H1 (cell line): ENCODE measurements around the gene NSD2. TPM values are rescaled to one million over a fixed set of nuclear protein-coding genes. Genes with fewer than 3 reads are reported as not detected.

Source experiments
- SP2 ChIP-seq: IDR thresholded peaks from 2 replicates; pipeline ENCODE4 v1.6.1; 2012; ENCODE audit warnings: mild to moderate bottlenecking, low read length, inconsistent platforms
- TCF12 ChIP-seq: IDR thresholded peaks from 2 replicates; pipeline ENCODE4 v1.6.1; 2011; ENCODE audit warnings: low read depth, mild to moderate bottlenecking, low read length
- polyA plus RNA-seq, 7 experiments: library from polyadenylated mRNA; depleted of rRNA in 3 of 7; stranded (reverse) in 5 of 7; unstranded in 2 of 7; fragments of >200 nt in 5 of 7; fragments of 200-250 nt in 2 of 7; gene quantifications; 1 replicate in 5 of 7; 2 replicates in 1 of 7; 4 replicates in 1 of 7; pipeline versions ENCODE4 v1.2.1 to v1.2.3, GENCODE V29; 2011 to 2013; ENCODE audit warnings: missing spikeins in 2 of 7, mixed read lengths in 2 of 7
- total RNA-seq: library from RNA; stranded (reverse); fragmentation: NEBNext Ultra II Directional; extraction: Animal tissue kit (Norgen Biotek cat#: 25700); gene quantifications from 2 replicates; pipeline ENCODE4 v1.2.1, GENCODE V29; 2021
- TF ChIP-seq, protein P1 (sequence below): fragments of 300-600 bp; sonication (generic); IDR thresholded peaks from 2 replicates; pipeline ENCODE4 v1.7.1; 2012; ENCODE audit warnings: low read length, moderate library complexity, mild to moderate bottlenecking, inconsistent platforms; ENCODE audit not compliant: insufficient replicate concordance

The NSD2 gene
- total and polyA plus RNA-seq, 2 of the 8 experiments (the other 6 are each of a cell fraction or from before 2014, with no cell fraction given) = 26.7 to 129 TPM

- TF ChIP-seq, protein P1, sequence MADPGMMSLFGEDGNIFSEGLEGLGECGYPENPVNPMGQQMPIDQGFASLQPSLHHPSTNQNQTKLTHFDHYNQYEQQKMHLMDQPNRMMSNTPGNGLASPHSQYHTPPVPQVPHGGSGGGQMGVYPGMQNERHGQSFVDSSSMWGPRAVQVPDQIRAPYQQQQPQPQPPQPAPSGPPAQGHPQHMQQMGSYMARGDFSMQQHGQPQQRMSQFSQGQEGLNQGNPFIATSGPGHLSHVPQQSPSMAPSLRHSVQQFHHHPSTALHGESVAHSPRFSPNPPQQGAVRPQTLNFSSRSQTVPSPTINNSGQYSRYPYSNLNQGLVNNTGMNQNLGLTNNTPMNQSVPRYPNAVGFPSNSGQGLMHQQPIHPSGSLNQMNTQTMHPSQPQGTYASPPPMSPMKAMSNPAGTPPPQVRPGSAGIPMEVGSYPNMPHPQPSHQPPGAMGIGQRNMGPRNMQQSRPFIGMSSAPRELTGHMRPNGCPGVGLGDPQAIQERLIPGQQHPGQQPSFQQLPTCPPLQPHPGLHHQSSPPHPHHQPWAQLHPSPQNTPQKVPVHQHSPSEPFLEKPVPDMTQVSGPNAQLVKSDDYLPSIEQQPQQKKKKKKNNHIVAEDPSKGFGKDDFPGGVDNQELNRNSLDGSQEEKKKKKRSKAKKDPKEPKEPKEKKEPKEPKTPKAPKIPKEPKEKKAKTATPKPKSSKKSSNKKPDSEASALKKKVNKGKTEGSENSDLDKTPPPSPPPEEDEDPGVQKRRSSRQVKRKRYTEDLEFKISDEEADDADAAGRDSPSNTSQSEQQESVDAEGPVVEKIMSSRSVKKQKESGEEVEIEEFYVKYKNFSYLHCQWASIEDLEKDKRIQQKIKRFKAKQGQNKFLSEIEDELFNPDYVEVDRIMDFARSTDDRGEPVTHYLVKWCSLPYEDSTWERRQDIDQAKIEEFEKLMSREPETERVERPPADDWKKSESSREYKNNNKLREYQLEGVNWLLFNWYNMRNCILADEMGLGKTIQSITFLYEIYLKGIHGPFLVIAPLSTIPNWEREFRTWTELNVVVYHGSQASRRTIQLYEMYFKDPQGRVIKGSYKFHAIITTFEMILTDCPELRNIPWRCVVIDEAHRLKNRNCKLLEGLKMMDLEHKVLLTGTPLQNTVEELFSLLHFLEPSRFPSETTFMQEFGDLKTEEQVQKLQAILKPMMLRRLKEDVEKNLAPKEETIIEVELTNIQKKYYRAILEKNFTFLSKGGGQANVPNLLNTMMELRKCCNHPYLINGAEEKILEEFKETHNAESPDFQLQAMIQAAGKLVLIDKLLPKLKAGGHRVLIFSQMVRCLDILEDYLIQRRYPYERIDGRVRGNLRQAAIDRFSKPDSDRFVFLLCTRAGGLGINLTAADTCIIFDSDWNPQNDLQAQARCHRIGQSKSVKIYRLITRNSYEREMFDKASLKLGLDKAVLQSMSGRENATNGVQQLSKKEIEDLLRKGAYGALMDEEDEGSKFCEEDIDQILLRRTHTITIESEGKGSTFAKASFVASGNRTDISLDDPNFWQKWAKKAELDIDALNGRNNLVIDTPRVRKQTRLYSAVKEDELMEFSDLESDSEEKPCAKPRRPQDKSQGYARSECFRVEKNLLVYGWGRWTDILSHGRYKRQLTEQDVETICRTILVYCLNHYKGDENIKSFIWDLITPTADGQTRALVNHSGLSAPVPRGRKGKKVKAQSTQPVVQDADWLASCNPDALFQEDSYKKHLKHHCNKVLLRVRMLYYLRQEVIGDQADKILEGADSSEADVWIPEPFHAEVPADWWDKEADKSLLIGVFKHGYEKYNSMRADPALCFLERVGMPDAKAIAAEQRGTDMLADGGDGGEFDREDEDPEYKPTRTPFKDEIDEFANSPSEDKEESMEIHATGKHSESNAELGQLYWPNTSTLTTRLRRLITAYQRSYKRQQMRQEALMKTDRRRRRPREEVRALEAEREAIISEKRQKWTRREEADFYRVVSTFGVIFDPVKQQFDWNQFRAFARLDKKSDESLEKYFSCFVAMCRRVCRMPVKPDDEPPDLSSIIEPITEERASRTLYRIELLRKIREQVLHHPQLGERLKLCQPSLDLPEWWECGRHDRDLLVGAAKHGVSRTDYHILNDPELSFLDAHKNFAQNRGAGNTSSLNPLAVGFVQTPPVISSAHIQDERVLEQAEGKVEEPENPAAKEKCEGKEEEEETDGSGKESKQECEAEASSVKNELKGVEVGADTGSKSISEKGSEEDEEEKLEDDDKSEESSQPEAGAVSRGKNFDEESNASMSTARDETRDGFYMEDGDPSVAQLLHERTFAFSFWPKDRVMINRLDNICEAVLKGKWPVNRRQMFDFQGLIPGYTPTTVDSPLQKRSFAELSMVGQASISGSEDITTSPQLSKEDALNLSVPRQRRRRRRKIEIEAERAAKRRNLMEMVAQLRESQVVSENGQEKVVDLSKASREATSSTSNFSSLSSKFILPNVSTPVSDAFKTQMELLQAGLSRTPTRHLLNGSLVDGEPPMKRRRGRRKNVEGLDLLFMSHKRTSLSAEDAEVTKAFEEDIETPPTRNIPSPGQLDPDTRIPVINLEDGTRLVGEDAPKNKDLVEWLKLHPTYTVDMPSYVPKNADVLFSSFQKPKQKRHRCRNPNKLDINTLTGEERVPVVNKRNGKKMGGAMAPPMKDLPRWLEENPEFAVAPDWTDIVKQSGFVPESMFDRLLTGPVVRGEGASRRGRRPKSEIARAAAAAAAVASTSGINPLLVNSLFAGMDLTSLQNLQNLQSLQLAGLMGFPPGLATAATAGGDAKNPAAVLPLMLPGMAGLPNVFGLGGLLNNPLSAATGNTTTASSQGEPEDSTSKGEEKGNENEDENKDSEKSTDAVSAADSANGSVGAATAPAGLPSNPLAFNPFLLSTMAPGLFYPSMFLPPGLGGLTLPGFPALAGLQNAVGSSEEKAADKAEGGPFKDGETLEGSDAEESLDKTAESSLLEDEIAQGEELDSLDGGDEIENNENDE = no peak
- no peak for TF ChIP-seq TCF12
- TF ChIP-seq SP2 = no peak
Measured at GRCh38 chr4:1841201-1841886, 29.8 kb upstream of the NSD2 start (continued).
